HG03159 (cell line): Measurements from ENCODE around the gene MACROD2.

Experiments used
- ATAC-seq: cut with Tn5 transposase; IDR thresholded peaks from one replicate; pipeline ENCODE4 v1.9.1; 2021; ENCODE audit warnings: mild to moderate bottlenecking, moderate library complexity; ENCODE audit not compliant: unreplicated experiment

Gene MACROD2

DNA sequence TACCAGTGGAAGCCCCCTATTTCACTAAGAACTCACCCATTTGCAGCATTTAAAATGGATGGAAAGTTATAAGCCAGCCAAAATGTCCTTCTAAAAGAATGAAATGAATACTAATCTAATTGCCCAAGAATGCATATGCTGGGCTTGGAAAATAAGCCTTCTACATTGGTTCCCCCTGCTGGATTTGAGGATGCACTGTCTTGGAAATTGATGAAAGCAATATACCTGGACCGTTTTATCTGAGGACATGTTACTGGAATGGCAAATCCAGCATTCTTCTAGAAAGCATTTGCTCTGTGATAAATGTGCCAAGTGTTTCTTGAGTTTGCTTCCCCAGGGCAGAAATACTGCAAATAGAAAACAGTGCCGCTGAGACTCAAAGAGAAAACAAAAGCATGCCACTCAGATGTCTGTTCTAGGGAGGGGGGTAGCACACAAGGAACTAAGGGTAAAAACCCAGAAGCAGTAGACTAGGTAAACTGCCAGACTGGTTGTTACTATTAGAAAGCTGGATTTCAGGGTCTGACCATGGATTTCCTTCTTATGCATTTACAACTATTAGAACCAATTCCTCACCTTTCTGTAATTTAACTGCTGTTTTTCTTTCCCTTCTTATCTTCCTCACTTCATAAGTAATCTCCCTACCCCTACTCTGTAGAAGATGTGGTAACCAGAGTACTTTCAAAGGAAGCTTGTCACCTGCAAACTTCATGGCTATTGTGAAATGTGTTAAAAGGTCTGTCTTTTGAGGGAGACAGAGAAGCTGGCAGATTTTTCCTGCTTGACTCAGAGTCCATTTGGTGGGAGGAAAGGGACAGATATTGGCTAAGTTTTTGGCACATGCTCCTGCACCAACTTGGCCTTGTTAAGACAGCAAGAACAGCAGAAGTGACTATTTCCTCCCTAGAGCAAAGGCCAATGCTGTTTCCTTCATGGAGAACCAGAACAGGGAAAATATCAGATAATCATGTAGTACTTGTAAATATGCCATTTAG lies 1935.3 kb downstream of the MACROD2 start:
- ATAC-seq, result no peak

- ATAC-seq, result no peak
Observed at GRCh38 chr20:15931897-15932296, 1936.6 kb downstream of the MACROD2 start.

- ATAC-seq, result peak; percentile 91
Observed at GRCh38 chr20:15937179-15937578, 1941.9 kb downstream of the MACROD2 start.

DNA sequence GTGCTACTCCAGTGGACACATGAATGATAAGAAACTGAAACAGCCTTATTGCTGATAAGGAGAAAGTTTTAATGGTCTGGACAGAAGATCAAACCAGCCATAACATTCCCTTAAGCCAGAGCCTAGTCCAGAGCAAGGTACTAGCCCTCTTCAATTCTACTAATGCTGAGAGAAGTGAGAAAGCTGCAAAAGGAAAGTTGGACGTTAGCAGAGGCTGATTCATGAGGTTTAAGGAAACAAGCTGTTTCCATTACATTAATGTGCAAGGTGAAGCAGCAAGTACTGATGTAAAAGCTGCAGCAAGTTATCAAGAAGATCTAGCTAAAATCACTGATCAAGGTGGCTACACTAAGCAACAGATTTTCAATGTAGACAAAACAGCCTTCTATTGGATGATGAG lies 1943.5 kb downstream of the MACROD2 start:
- ATAC-seq, result no peak

DNA sequence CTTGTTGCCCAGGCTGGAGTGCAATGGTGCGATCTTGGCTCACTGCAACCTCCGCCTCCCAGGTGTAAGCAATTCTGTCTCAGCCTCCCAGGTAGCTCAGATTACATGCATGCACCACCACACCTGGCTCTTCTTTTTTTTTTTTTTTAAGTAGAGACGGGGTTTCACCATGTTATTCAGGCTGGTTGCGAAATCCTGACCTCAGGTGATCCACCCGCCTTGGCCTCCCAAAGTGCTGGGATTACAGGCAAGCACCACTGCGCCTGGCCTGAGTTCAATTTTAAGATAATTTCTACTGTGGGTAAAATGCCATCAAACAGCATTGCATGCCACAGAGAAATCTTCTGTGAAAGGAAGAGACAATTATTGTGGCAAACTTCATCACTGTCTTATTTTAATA lies 1944.8 kb downstream of the MACROD2 start:
- no peak for ATAC-seq

GRCh38 chr20:15942130-15942529 lies 1946.8 kb downstream of the MACROD2 start:
- no peak for ATAC-seq

- ATAC-seq, result no peak
Observed at GRCh38 chr20:15945289-15945688, 1950.0 kb downstream of the MACROD2 start.

GRCh38 chr20:15949391-15949790 lies 1954.1 kb downstream of the MACROD2 start:
- ATAC-seq, result no peak

GRCh38 chr20:15951658-15952057 lies 1956.3 kb downstream of the MACROD2 start:
- no peak for ATAC-seq

- ATAC-seq, result no peak
Observed at GRCh38 chr20:15958142-15958541, 1962.8 kb downstream of the MACROD2 start.

GRCh38 chr20:15965165-15965564 lies 1969.8 kb downstream of the MACROD2 start:
- ATAC-seq, result no peak

GRCh38 chr20:15967334-15967733 lies 1972.0 kb downstream of the MACROD2 start:
- no peak for ATAC-seq

GRCh38 chr20:15976047-15976736 lies 1980.9 kb downstream of the MACROD2 start:
- no peak for ATAC-seq

DNA sequence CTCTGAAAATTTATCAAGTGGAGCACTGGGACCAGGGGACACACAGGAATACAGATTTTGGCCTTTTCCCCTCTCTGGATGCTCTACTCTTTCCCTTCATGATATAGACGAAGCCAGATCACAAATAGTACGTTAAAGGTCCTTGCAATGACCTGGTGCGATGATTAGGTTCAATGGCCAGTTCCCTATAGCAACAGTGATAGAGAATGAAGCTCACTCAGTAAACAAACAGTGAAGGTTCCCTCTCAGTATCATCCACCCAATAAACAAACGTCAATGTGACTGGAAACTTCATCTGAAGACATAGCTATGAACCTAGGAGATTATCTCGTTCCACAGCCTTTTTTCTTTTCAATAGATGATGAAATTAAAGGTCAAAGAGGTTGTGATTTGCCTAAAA lies 1981.7 kb downstream of the MACROD2 start:
- ATAC-seq, result no peak

- no peak for ATAC-seq
Observed at GRCh38 chr20:15977758-15978157, 1982.4 kb downstream of the MACROD2 start.

DNA sequence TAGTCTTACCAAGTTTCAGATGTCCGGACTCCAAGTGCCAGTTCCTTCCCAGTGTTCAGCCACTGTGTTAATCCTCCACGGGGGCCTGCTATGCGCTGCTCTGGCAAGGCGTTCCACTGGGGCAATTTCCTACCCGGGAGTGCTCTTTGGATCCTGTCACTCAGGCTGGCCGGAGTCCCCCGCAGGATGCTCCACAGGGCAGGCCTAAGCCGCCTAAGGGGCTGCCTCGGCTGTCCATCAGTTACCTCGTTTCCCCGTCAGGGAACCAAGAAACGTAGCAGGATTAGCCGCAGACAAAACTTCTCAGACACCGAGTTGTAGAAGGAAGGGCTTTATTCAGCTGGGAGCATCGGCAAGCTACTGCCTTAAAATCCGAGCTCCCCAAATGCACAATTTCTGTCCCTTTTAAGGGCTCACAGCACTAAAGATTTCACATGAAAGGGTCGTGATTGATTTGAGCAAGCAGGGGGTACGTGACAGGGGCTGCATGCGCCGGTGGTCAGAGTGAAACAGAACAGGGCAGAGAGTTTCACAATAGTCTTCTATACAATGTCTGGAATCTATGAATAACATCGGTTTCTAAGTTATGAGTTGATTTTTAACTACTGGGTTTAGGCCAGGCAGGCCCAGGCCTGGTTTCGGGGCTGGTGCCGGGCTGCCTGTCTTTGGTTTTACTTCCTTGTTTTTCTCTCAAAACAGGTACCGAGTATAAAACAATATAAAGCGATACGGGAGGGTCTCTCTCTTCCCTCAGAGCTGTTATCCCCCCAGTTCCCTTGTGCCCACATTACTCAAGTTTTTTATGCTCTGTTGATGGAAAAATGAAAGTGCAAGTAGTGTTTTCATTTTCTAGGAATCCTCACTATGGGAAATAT lies 1990.4 kb downstream of the MACROD2 start:
- ATAC-seq, result peak; percentile 40

GRCh38 chr20:15986690-15987089 lies 1991.4 kb downstream of the MACROD2 start:
- ATAC-seq, result peak; percentile 95

GRCh38 chr20:15991279-15991678 lies 1996.0 kb downstream of the MACROD2 start:
- no peak for ATAC-seq

DNA sequence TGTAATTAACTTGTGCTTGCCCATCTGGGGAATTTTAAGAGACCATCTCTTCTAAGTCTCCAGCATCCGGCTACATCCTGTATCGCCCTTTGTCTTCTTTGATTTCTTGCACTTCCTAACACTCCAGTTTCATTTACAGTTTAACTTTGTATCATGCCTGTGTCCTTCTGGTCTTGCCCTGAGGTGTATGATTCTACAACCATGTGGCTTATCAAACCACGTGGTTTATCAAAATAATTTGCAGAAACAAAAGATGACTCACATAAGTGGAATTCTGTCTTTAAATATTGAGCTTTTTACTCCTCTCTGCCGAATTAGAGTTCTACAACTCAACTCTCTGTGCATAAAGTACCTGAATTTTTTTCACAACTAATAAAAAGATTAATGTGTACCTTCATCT lies 1997.2 kb downstream of the MACROD2 start:
- ATAC-seq, result no peak

DNA sequence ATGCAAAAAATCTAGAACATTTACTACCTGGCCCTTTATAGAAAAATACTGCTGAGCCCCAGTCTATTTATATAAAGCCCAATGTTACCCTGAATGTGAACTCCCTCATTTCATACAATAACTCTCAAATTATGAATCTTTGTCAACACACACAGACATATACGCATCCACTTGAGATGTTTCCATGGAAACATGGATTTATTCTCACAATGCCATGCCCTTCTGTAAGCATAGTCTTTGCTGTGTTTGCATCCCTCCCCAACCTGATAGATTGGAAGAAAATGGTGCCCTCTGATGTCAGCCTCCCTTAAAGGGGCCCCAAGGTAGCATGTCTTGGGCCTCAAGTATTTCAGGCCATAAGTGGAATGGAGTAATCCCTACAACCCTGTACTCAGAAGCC lies 2004.8 kb downstream of the MACROD2 start:
- ATAC-seq, result no peak

GRCh38 chr20:16001286-16001685 lies 2006.0 kb downstream of the MACROD2 start:
- no peak for ATAC-seq
